CD4-positive, alpha-beta memory T cell (primary cell): ENCODE data around the gene FSTL4. TPM values are rescaled to one million over a fixed set of nuclear protein-coding genes. Genes with fewer than 3 reads are reported as not detected.

Experiments
- CTCF ChIA-PET: fragments of 350-600 bp; sonication (Branson Sonifier 250); formaldehyde crosslinking; loops from one replicate; lab custom pipeline; 2021; ENCODE audit warnings: inconsistent platforms; ENCODE audit not compliant: partially characterized antibody; lab: Charles Lee
- POLR2A ChIA-PET: fragments of 350-600 bp; sonication (Branson Sonifier 250); formaldehyde crosslinking; loops from one replicate; lab custom pipeline; 2021; ENCODE audit not compliant: partially characterized antibody; lab: Charles Lee
- DNase-seq, 5 donors: peaks; one replicate each; pipeline versions ENCODE4 v3.0.0 to v3.0.0-alpha.2; 2020 to 2022; ENCODE audit warnings: mixed read lengths in 1 of 5
- H3K27ac ChIP-seq: one replicate; pipeline ENCODE4 v1.7.0; 2013; ENCODE audit warnings: low read depth, low read length
- H3K27me3 ChIP-seq: 2 replicates; pipeline ENCODE4 v1.7.0; 2013; ENCODE audit warnings: mild to moderate bottlenecking, low read length, moderate library complexity; ENCODE audit not compliant: insufficient read depth
- H3K36me3 ChIP-seq: 2 replicates; pipeline ENCODE4 v1.7.0; 2013; ENCODE audit warnings: mild to moderate bottlenecking, low read length, moderate library complexity; ENCODE audit not compliant: insufficient read depth
- H3K4me1 ChIP-seq: 2 replicates; pipeline ENCODE4 v1.7.0; 2013; ENCODE audit warnings: mild to moderate bottlenecking, low read length, moderate library complexity; ENCODE audit not compliant: insufficient read depth
- H3K4me3 ChIP-seq, 2 donors: one replicate each; pipeline ENCODE4 v1.7.0; 2013; ENCODE audit warnings: low read length in 2 of 2, mild to moderate bottlenecking in 1 of 2
- H3K9me3 ChIP-seq, 2 donors: one replicate each; pipeline ENCODE4 v1.7.0; 2013; ENCODE audit warnings: low read length in 2 of 2, control low read depth in 1 of 2; ENCODE audit not compliant: control insufficient read depth in 1 of 2
- H3K27ac Mint-ChIP-seq, 7 donors: one replicate each; pipeline ENCODE4 v1.8.0; 2020 to 2021; ENCODE audit warnings: mixed read lengths in 7 of 7, mild to moderate bottlenecking in 6 of 7, inconsistent platforms in 3 of 7, moderate library complexity in 3 of 7
- H3K27me3 Mint-ChIP-seq, 2 donors: one replicate each; pipeline ENCODE4 v1.8.0; 2020 to 2021; ENCODE audit warnings: mixed read lengths in 2 of 2
- H3K36me3 Mint-ChIP-seq, 2 donors: one replicate each; pipeline ENCODE4 v1.8.0; 2020 to 2021; ENCODE audit warnings: mixed read lengths in 2 of 2, inconsistent platforms in 1 of 2, mild to moderate bottlenecking in 1 of 2
- H3K4me1 Mint-ChIP-seq, 4 donors: one replicate each; pipeline ENCODE4 v1.8.0; 2020 to 2021; ENCODE audit warnings: mixed read lengths in 4 of 4, mild to moderate bottlenecking in 1 of 4
- H3K4me3 Mint-ChIP-seq, 8 donors: one replicate each; pipeline ENCODE4 v1.8.0; 2020 to 2021; ENCODE audit warnings: mixed read lengths in 8 of 8, mild to moderate bottlenecking in 7 of 8, moderate library complexity in 6 of 8, inconsistent platforms in 3 of 8
- H3K9me3 Mint-ChIP-seq, 8 donors: one replicate each; pipeline ENCODE4 v1.8.0; 2020 to 2021; ENCODE audit warnings: mixed read lengths in 8 of 8, mild to moderate bottlenecking in 5 of 8, inconsistent platforms in 3 of 8, moderate library complexity in 1 of 8
- intact Hi-C: fragments of 100-400 bp; cut with micrococcal nuclease; formaldehyde crosslinking; loops from one replicate; pipeline ENCODE4 v1.15.1; 2023
- polyA plus RNA-seq, 2 donors: library from polyadenylated mRNA; unstranded; fragments of 300-500 nt; fragmentation: Illumina TruSeq; gene quantifications; one replicate each; pipeline ENCODE4 v1.2.3, GENCODE V29; 2021
- total RNA-seq, 2 experiments: library from RNA; stranded (reverse); gene quantifications; one replicate each; pipeline ENCODE4 v1.2.3, GENCODE V29; 2021

Gene FSTL4
- total and polyA plus RNA-seq, 4 experiments from 2014 or later: not detected

DNA sequence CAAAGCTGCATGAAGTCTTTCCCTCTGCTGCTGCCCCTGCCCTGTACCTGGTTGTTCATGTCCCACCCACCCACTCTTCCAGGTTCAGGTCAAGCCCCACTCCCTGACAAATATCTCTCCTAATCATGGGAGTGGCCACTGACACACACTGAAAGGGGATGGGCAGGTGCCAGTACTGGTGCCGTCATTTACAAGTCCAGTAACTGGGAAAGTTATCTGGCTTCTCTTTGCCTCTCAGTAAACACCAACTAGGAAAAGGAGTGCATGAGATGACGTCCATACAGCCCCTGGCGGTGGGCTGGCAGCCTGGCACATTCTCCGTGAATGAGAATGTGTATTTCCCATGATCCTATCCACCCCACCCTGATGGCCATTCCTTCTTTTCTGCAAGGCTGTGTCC is 225.2 kb downstream of the FSTL4 start:
- ChIA-PET POLR2A (no interaction called here), CTCF (no interaction called here)
- intact Hi-C loops: no loop called here
- peaks cover 9 to 17% of the 10 kb centered on the region in 2 donors for H3K27me3 Mint-ChIP-seq
- no peak for DNase-seq
- H3K4me1 ChIP-seq: no peaks in the 10 kb centered on the region
- H3K9me3 Mint-ChIP-seq: no peaks in the 10 kb centered on the region
- no peak overlapping the region for H3K4me3 Mint-ChIP-seq
- no peaks in the 10 kb centered on the region for H3K9me3 ChIP-seq
- peaks cover 3% of the 10 kb centered on the region for H3K27me3 ChIP-seq
- no peak overlapping the region for H3K27ac ChIP-seq
- no peaks in the 10 kb centered on the region for H3K36me3 ChIP-seq
- peaks cover 0 to 5% (median 3%) of the 10 kb centered on the region in 4 donors for H3K4me1 Mint-ChIP-seq
- no peak overlapping the region for H3K4me3 ChIP-seq
- H3K36me3 Mint-ChIP-seq: no peaks in the 10 kb centered on the region
- H3K27ac Mint-ChIP-seq: no peak overlapping the region

DNA sequence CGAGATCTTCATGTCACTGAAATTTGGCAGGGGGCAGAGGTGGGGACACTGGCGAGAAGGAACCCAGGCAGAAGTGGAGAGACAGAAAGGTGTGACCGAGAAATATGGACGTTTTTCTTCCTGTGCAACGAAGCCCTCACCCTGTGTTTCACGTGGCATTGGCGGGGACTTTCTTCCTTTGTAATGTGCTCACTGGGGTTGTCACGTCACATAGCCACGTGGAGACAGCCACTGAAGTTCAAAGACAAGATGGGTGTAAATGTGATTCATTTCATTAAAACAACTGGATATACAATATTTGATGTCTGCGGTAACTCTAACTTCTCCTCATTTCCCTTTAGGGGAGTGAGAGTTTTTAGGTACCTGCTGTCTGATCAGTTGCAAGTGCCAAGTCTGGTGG is 225.7 kb downstream of the FSTL4 start:
- POLR2A ChIA-PET: no interaction called here
- intact Hi-C loops: no loop called here
- no peak overlapping the region for H3K27ac Mint-ChIP-seq
- Histone ChIP-seq H3K9me3 (no peaks in the 10 kb centered on the region), H3K4me1 (no peaks in the 10 kb centered on the region), H3K36me3 (no peaks in the 10 kb centered on the region), H3K4me3 (no peak overlapping the region), H3K27ac (no peak overlapping the region), H3K27me3 (peaks cover 3% of the 10 kb centered on the region)
- CTCF ChIA-PET: no interaction called here
- H3K27me3 Mint-ChIP-seq: peaks cover 9 to 17% of the 10 kb centered on the region in 2 donors
- peaks cover 0 to 5% (median 3%) of the 10 kb centered on the region in 4 donors for H3K4me1 Mint-ChIP-seq
- no peak overlapping the region for H3K4me3 Mint-ChIP-seq
- H3K9me3 Mint-ChIP-seq: no peaks in the 10 kb centered on the region
- no peak for DNase-seq
- H3K36me3 Mint-ChIP-seq: no peaks in the 10 kb centered on the region

DNA sequence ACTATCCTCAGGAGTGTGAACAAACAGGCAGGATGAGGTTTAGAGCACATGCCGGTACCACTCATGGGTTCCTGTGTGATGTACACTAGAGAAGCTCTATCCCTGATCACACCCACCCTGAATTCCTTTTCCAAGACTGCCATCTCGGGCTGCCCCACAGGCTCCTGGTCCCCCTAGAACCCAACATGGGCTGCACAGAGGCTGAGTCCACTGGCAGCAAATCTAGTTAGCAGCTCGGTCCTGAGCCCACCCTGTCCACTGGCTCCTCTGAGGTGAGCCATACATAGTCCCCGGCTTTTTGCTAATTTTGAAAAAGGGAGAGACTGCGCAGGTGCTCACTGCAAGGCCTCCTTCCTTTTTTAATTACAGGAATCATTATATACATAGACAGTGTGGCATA is 227.0 kb downstream of the FSTL4 start:
- Histone ChIP-seq H3K36me3 (no peaks in the 10 kb centered on the region), H3K27ac (no peak overlapping the region), H3K4me3 (no peak overlapping the region), H3K9me3 (no peaks in the 10 kb centered on the region), H3K27me3 (peaks cover 3% of the 10 kb centered on the region), H3K4me1 (no peaks in the 10 kb centered on the region)
- Mint-ChIP-seq H3K4me1 (peaks cover 0 to 5% (median 3%) of the 10 kb centered on the region in 4 donors), H3K27me3 (peaks cover 13 to 17% of the 10 kb centered on the region in 2 donors), H3K27ac (no peak overlapping the region), H3K36me3 (no peaks in the 10 kb centered on the region), H3K4me3 (no peak overlapping the region), H3K9me3 (no peaks in the 10 kb centered on the region)
- ChIA-PET CTCF (interaction anchor here (1.7 kb wide), 1 partner anchor 38 kb away, joined by 4 read pairs; no protein-coding TSS in a partner anchor), POLR2A (no interaction called here)
- intact Hi-C loops: no loop called here
- DNase-seq: no peak

DNA sequence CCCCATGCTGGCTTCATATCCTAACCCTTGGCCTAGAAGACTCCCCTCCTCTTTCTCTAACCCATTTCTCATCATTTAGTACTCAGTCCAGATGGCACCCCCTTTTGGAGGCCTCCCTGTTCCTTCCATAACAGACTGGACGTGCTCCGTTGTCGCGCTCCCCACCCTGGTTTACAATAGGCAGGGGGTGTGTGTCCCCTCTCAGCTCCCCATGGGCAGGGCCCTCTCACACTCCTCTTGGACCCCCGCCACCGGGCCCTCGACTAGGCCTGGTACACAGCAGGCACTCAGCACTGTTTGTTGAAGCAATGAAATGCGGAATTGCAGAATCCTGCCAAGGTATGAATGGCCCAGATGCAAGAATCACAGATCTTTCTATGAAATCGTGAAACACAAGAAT is 227.4 kb downstream of the FSTL4 start:
- H3K4me1 Mint-ChIP-seq: peaks cover 0 to 5% (median 3%) of the 10 kb centered on the region in 4 donors
- POLR2A ChIA-PET: no interaction called here
- no peaks in the 10 kb centered on the region for H3K9me3 ChIP-seq
- DNase-seq: no peak
- H3K27ac Mint-ChIP-seq: no peak overlapping the region
- no peaks in the 10 kb centered on the region for H3K4me1 ChIP-seq
- H3K36me3 ChIP-seq: no peaks in the 10 kb centered on the region
- CTCF ChIA-PET: interaction anchor here (1.7 kb wide), 1 partner anchor 39 kb away, joined by 4 read pairs; no protein-coding TSS in a partner anchor
- intact Hi-C loops: no loop called here
- H3K27ac ChIP-seq: no peak overlapping the region
- peaks cover 13 to 17% of the 10 kb centered on the region in 2 donors for H3K27me3 Mint-ChIP-seq
- H3K9me3 Mint-ChIP-seq: no peaks in the 10 kb centered on the region
- no peaks in the 10 kb centered on the region for H3K36me3 Mint-ChIP-seq
- no peak overlapping the region for H3K4me3 ChIP-seq
- H3K27me3 ChIP-seq: peaks cover 3% of the 10 kb centered on the region
- no peak overlapping the region for H3K4me3 Mint-ChIP-seq

DNA sequence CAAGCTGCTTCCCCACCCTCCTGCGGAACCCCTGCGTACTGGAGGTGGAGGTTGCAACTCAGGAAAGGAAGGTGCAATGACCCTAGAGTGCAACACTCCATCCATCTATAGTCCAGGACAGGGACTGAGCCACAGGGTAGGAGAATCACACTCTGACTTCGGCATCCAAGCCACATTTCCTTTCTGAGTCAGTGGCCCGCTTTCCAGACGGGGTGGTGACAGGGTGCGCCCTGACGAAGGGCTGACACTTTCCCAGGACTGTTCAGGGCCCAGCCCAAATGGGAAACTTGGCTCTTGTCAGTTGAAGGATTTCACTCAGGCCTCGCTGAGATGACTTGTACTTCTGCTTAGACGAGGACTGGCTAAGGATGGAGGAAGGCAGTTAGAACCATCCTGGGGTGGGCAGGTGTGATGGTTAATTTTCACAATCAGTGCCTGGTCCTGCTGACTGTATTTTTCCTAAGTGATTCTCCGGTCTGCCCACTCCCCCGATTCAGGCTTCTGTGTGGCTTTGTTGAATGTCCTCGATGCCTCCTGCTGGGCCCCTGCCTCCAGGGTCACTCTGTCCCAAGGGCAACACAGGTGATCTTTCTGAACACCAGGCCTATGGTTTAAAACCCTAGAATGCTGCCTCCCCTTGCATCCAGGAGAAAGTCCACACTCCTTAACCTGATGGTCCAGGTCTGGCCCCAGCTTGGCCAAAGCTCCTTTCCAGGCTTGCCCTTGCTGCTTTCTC is 228.1 kb downstream of the FSTL4 start:
- H3K9me3 Mint-ChIP-seq: no peaks in the 10 kb centered on the region
- DNase-seq: no peak
- H3K4me1 Mint-ChIP-seq: peaks cover 0 to 5% (median 3%) of the 10 kb centered on the region in 4 donors
- ChIA-PET CTCF (interaction anchor here (1.7 kb wide), 1 partner anchor 39 kb away, joined by 4 read pairs; no protein-coding TSS in a partner anchor), POLR2A (no interaction called here)
- Histone ChIP-seq H3K4me1 (no peaks in the 10 kb centered on the region), H3K27me3 (peaks cover under 1% of the 10 kb centered on the region), H3K36me3 (no peaks in the 10 kb centered on the region), H3K4me3 (no peak overlapping the region), H3K27ac (no peak overlapping the region), H3K9me3 (no peaks in the 10 kb centered on the region)
- H3K36me3 Mint-ChIP-seq: no peaks in the 10 kb centered on the region
- intact Hi-C loops: no loop called here
- H3K27me3 Mint-ChIP-seq: peaks cover 9 to 12% of the 10 kb centered on the region in 2 donors
- H3K27ac Mint-ChIP-seq: no peak overlapping the region
- no peak overlapping the region for H3K4me3 Mint-ChIP-seq

DNA sequence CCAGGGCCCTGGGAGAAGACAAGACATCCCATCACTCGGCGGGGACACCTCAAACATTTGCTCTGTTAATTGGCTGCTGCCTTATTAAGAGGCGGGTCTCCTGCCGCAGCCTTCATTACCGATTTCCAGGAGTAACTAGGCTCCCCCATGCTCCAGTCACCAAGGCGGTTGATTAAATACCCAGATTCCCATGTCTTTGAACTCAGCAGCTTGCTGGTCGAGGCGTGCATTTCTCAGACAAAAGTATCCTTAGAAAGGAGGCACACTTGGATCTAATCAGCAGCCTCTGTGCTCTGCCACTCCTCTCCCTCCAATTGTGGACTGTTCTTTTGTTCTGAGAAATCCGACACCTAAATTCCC is 228.8 kb downstream of the FSTL4 start:
- no peak overlapping the region for H3K27ac ChIP-seq
- H3K27ac Mint-ChIP-seq: no peak overlapping the region
- H3K36me3 ChIP-seq: no peaks in the 10 kb centered on the region
- no peak for DNase-seq
- no peak overlapping the region for H3K4me3 Mint-ChIP-seq
- intact Hi-C loops: no loop called here
- no peak overlapping the region for H3K4me3 ChIP-seq
- peaks cover 7 to 8% of the 10 kb centered on the region in 2 donors for H3K27me3 Mint-ChIP-seq
- H3K9me3 Mint-ChIP-seq: peaks cover 0 to 2% (median 0%) of the 10 kb centered on the region in 8 donors
- CTCF ChIA-PET: no interaction called here
- H3K4me1 Mint-ChIP-seq: peaks cover 0 to 5% (median 3%) of the 10 kb centered on the region in 4 donors
- no peaks in the 10 kb centered on the region for H3K9me3 ChIP-seq
- no peaks in the 10 kb centered on the region for H3K36me3 Mint-ChIP-seq
- H3K4me1 ChIP-seq: no peaks in the 10 kb centered on the region
- no peaks in the 10 kb centered on the region for H3K27me3 ChIP-seq
- POLR2A ChIA-PET: no interaction called here

DNA sequence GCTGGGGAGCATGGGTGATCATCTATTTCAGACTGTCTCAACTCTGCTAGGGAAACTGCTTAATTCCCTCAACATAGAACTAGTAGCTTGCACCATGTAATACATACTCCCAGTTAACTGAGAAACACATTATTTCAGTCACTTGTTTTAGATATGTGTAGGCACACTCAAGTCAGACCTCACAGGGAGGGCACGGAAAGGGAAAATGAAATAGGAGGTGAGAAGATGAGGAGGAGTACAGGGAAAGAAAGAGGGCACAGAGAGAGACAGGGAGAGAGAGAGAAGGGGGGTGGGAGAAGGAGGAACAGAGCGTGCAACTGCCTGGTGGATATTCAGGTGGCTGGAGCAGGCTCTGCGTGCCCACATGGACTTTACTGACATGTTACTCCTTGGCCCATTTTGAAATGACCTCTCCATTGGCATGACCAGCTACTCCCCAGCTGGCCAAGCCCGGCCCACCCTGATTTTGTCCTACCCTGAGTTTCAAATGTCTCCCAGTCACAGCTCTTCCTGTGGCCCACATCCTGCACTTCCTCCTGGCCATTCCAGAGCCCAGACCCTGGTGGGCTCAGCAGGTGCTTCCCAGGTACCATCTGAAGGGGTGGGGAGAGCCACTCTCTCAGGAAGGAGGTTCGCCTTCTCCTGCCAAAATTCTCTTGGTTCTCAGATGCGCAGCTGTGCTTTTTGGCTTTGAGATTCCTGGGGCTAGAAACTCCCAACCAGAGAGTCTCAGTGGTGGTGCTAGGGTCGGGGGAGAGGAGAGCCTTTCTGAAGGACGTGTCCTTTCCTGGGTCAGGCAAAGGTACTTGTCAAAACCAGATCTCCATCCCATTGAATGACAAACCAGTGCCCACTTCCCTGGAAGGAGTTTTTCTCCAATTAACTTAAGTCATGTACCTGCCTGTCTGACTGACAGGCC is 229.4 kb downstream of the FSTL4 start:
- intact Hi-C loops: no loop called here
- no peaks in the 10 kb centered on the region for H3K36me3 ChIP-seq
- Mint-ChIP-seq H3K27ac (no peak overlapping the region), H3K36me3 (no peaks in the 10 kb centered on the region), H3K27me3 (peaks cover 7 to 8% of the 10 kb centered on the region in 2 donors), H3K4me3 (no peak overlapping the region), H3K4me1 (peaks cover 0 to 5% (median 3%) of the 10 kb centered on the region in 4 donors), H3K9me3 (peaks cover 0 to 7% (median 3%) of the 10 kb centered on the region in 8 donors)
- CTCF ChIA-PET: no interaction called here
- H3K4me1 ChIP-seq: no peaks in the 10 kb centered on the region
- H3K9me3 ChIP-seq: no peaks in the 10 kb centered on the region
- POLR2A ChIA-PET: no interaction called here
- no peak for DNase-seq
- no peaks in the 10 kb centered on the region for H3K27me3 ChIP-seq
- no peak overlapping the region for H3K4me3 ChIP-seq
- H3K27ac ChIP-seq: no peak overlapping the region
